H1 (cell line): Measurements from ENCODE around the gene ISG15. TPM values are rescaled to one million over a fixed set of nuclear protein-coding genes. Genes with fewer than 3 reads are reported as not detected.

Experiments used
- polyA plus RNA-seq, 7 experiments: library from polyadenylated mRNA; depleted of rRNA in 3 of 7; stranded (reverse) in 5 of 7; unstranded in 2 of 7; fragments of >200 nt in 5 of 7; fragments of 200-250 nt in 2 of 7; gene quantifications; 1 replicate in 5 of 7; 2 replicates in 1 of 7; 4 replicates in 1 of 7; pipeline versions ENCODE4 v1.2.1 to v1.2.3, GENCODE V29; 2011 to 2013; ENCODE audit warnings: missing spikeins in 2 of 7, mixed read lengths in 2 of 7
- small RNA-seq: library from polyadenylated mRNA; stranded (forward); fragments of <200 nt; extraction: miRNeasy Mini kit (QIAGEN cat#:217004); gene quantifications from one replicate; pipeline ENCODE3, GENCODE V24; 2013; ENCODE audit not compliant: insufficient read depth
- total RNA-seq: library from RNA; stranded (reverse); fragmentation: NEBNext Ultra II Directional; extraction: Animal tissue kit (Norgen Biotek cat#: 25700); gene quantifications from 2 replicates; pipeline ENCODE4 v1.2.1, GENCODE V29; 2021

Gene ISG15
- total and polyA plus RNA-seq, 2 of the 8 experiments (the other 6 are each of a cell fraction or from before 2014, with no cell fraction given): 29.3 to 121 TPM

Small RNA genes lying within 50 kb of the gene (small RNA-seq; reads per million reads assigned to genes)
- gene AL645608.3: not detected

Other genes with a start within 250 kb of the ISG15 start
- gene SAMD11, start 89.6 kb upstream of the ISG15 start, total RNA-seq: 0.25 and 0.30 TPM in 2 replicates
- 0.18 and 0.66 TPM in 2 replicates for gene SAMD11, start 89.6 kb upstream of the ISG15 start, polyA plus RNA-seq (2011; rRNA removed)
- gene NOC2L, start 54.2 kb upstream of the ISG15 start, total RNA-seq: 130 TPM in 2 replicates
- gene NOC2L, start 54.2 kb upstream of the ISG15 start, polyA plus RNA-seq (2011; rRNA removed): 74.7 and 115 TPM in 2 replicates
- gene KLHL17, start 52.9 kb upstream of the ISG15 start, total RNA-seq: 30.1 and 32.6 TPM in 2 replicates
- gene KLHL17, start 52.9 kb upstream of the ISG15 start, polyA plus RNA-seq (2011; rRNA removed): 36.1 and 62.3 TPM in 2 replicates
- 1.5 TPM in 2 replicates for gene PLEKHN1, start 47.0 kb upstream of the ISG15 start, total RNA-seq
- gene PLEKHN1, start 47.0 kb upstream of the ISG15 start, polyA plus RNA-seq (2011; rRNA removed): 0.39 and 1.2 TPM in 2 replicates
- not detected in 2 replicates for gene PERM1, start 31.4 kb upstream of the ISG15 start, total RNA-seq
- not detected in 2 replicates for gene PERM1, start 31.4 kb upstream of the ISG15 start, polyA plus RNA-seq (2011; rRNA removed)
- 1.2 and 2.8 TPM in 2 replicates for gene HES4, start 13.4 kb upstream of the ISG15 start, total RNA-seq
- 3.5 and 12.8 TPM in 2 replicates for gene HES4, start 13.4 kb upstream of the ISG15 start, polyA plus RNA-seq (2011; rRNA removed)
- gene AGRN, start 6.6 kb downstream of the ISG15 start, total RNA-seq: 155 and 162 TPM in 2 replicates
- 52.3 and 104 TPM in 2 replicates for gene AGRN, start 6.6 kb downstream of the ISG15 start, polyA plus RNA-seq (2011; rRNA removed)
- gene RNF223, start 60.8 kb downstream of the ISG15 start, total RNA-seq: not detected in 2 replicates
- gene RNF223, start 60.8 kb downstream of the ISG15 start, polyA plus RNA-seq (2011; rRNA removed): not detected in 2 replicates
- 10.9 and 12.4 TPM in 2 replicates for gene C1orf159, start 102.6 kb downstream of the ISG15 start, total RNA-seq
- 10.0 and 15.7 TPM in 2 replicates for gene C1orf159, start 102.6 kb downstream of the ISG15 start, polyA plus RNA-seq (2011; rRNA removed)
- 1.6 and 1.7 TPM in 2 replicates for gene TTLL10, start 160.4 kb downstream of the ISG15 start, total RNA-seq
- gene TTLL10, start 160.4 kb downstream of the ISG15 start, polyA plus RNA-seq (2011; rRNA removed): 1.1 and 2.0 TPM in 2 replicates
- gene TNFRSF18, start 193.1 kb downstream of the ISG15 start, total RNA-seq: 0.92 and 1.5 TPM in 2 replicates
- 2.5 and 2.7 TPM in 2 replicates for gene TNFRSF18, start 193.1 kb downstream of the ISG15 start, polyA plus RNA-seq (2011; rRNA removed)
- gene TNFRSF4, start 200.7 kb downstream of the ISG15 start, total RNA-seq: not detected in 2 replicates
- 0.06 TPM in 1 of 2 replicates, not detected in the other for gene TNFRSF4, start 200.7 kb downstream of the ISG15 start, polyA plus RNA-seq (2011; rRNA removed)
- 72.2 and 75.6 TPM in 2 replicates for gene SDF4, start 218.5 kb downstream of the ISG15 start, total RNA-seq
- gene SDF4, start 218.5 kb downstream of the ISG15 start, polyA plus RNA-seq (2011; rRNA removed): 45.5 and 69.8 TPM in 2 replicates
- 18.2 and 18.4 TPM in 2 replicates for gene B3GALT6, start 218.7 kb downstream of the ISG15 start, total RNA-seq
- gene B3GALT6, start 218.7 kb downstream of the ISG15 start, polyA plus RNA-seq (2011; rRNA removed): 20.4 and 23.1 TPM in 2 replicates
- 3.7 and 4.9 TPM in 2 replicates for gene C1QTNF12, start 233.2 kb downstream of the ISG15 start, total RNA-seq
- gene C1QTNF12, start 233.2 kb downstream of the ISG15 start, polyA plus RNA-seq (2011; rRNA removed): 2.1 and 4.8 TPM in 2 replicates